Measurements from ENCODE around the gene GNG7.

GRCh38 chr19:2729943-2730818 lies 27.7 kb upstream of the GNG7 start:
- TF ChIP-seq CTBP1 (IDR thresholded peaks at IDR 0.05; ENCODE audit: borderline replicate concordance), result no peak
- no peak for TF ChIP-seq BHLHE40 (IDR thresholded peaks at IDR 0.05; ENCODE audit: borderline replicate concordance)
- TF ChIP-seq SUZ12 (IDR thresholded peaks at IDR 0.05), result no peak
- no peak for TF ChIP-seq FOXK2 (IDR thresholded peaks at IDR 0.05)
- no peak for TF ChIP-seq FOXM1 (IDR thresholded peaks at IDR 0.05; ENCODE audit: borderline replicate concordance)
- TF ChIP-seq HDGF (IDR thresholded peaks at IDR 0.05; ENCODE audit: borderline replicate concordance), result no peak
- TF ChIP-seq ELF4 (IDR thresholded peaks at IDR 0.05), result no peak
- no peak for TF ChIP-seq L3MBTL2 (conservative IDR thresholded peaks at IDR 0.05)
- TF ChIP-seq PKNOX1 (IDR thresholded peaks at IDR 0.05), result no peak
- TF ChIP-seq ZNF384 (IDR thresholded peaks at IDR 0.05), result no peak
- TF ChIP-seq NFRKB (IDR thresholded peaks at IDR 0.05), result no peak
